ENCODE data around the gene JTB.

- TF ChIP-seq, protein P1, sequence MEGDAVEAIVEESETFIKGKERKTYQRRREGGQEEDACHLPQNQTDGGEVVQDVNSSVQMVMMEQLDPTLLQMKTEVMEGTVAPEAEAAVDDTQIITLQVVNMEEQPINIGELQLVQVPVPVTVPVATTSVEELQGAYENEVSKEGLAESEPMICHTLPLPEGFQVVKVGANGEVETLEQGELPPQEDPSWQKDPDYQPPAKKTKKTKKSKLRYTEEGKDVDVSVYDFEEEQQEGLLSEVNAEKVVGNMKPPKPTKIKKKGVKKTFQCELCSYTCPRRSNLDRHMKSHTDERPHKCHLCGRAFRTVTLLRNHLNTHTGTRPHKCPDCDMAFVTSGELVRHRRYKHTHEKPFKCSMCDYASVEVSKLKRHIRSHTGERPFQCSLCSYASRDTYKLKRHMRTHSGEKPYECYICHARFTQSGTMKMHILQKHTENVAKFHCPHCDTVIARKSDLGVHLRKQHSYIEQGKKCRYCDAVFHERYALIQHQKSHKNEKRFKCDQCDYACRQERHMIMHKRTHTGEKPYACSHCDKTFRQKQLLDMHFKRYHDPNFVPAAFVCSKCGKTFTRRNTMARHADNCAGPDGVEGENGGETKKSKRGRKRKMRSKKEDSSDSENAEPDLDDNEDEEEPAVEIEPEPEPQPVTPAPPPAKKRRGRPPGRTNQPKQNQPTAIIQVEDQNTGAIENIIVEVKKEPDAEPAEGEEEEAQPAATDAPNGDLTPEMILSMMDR (IDR thresholded peaks at IDR 0.05; ENCODE audit: poor library complexity, severe bottlenecking), result no peak
- TF ChIP-seq EP300 (conservative IDR thresholded peaks at IDR 0.05; ENCODE audit: poor library complexity, severe bottlenecking), result no peak
- TF ChIP-seq RAD21 (conservative IDR thresholded peaks at IDR 0.05), result no peak
- no peak for TF ChIP-seq EZH2 (IDR thresholded peaks at IDR 0.05; ENCODE audit: borderline replicate concordance, insufficient read depth, low read length, poor library complexity, severe bottlenecking)
- TF ChIP-seq POLR2AphosphoS5 (IDR thresholded peaks at IDR 0.05), result no peak
- TF ChIP-seq TAF1 (IDR thresholded peaks at IDR 0.05; ENCODE audit: low read depth), result no peak
Measured at GRCh38 chr1:153959454-153959853, 18.0 kb downstream of the JTB start.

Data from neural cell (in vitro differentiated cells).